Upper lobe of left lung (tissue), 6 donors: ENCODE measurements around the gene FAM13B. TPM values are rescaled to one million over a fixed set of nuclear protein-coding genes. Genes with fewer than 3 reads are reported as not detected.

ENCODE experiments used
- ATAC-seq, 2 donors: fragments of 200-7000 bp; cut with Tn5 transposase; one replicate each; pipeline ENCODE4 v1.9.1; 2022; ENCODE audit warnings: mild to moderate bottlenecking in 2 of 2, moderate library complexity in 2 of 2; ENCODE audit not compliant: low FRiP score in 2 of 2
- DNase-seq, 2 donors: peaks; one replicate each; pipeline ENCODE4 v3.0.0-alpha.2; 2019 to 2020
- H3K27ac ChIP-seq, 4 donors: fragments of 200-600 bp; sonication (generic); one replicate each; pipeline ENCODE4 v1.5.1; 2016 to 2019
- H3K27me3 ChIP-seq, 4 donors: fragments of 200-600 bp; sonication (generic); one replicate each; pipeline ENCODE4 v1.5.1; 2017 to 2019
- H3K36me3 ChIP-seq, 4 donors: fragments of 200-600 bp; sonication (generic); one replicate each; pipeline ENCODE4 v1.5.1; 2016 to 2019
- H3K4me1 ChIP-seq, 4 donors: fragments of 200-600 bp; sonication (generic); one replicate each; pipeline ENCODE4 v1.5.1; 2018 to 2019
- H3K4me3 ChIP-seq, 4 donors: fragments of 200-600 bp; sonication (generic); one replicate each; pipeline ENCODE4 v1.5.1; 2017 to 2019; ENCODE audit warnings: mild to moderate bottlenecking in 2 of 4, moderate library complexity in 1 of 4
- H3K9me3 ChIP-seq, 4 donors: fragments of 200-600 bp; sonication (generic); one replicate each; pipeline ENCODE4 v1.5.1; 2018 to 2019
- EP300 ChIP-seq, 4 donors: sonication (generic); formaldehyde crosslinking; IDR thresholded peaks; one replicate each; pipeline ENCODE4 v1.5.1; 2017; ENCODE audit warnings: antibody characterized with exemption in 4 of 4, control low read depth in 2 of 4
- POLR2A ChIP-seq, 4 donors: fragments of 450-650 bp; IDR thresholded peaks; one replicate each; pipeline ENCODE4 v1.5.1; 2016 to 2017; ENCODE audit warnings: antibody characterized with exemption in 4 of 4, mild to moderate bottlenecking in 2 of 4
- POLR2AphosphoS5 ChIP-seq, 2 donors: sonication (generic); formaldehyde crosslinking; IDR thresholded peaks; one replicate each; pipeline ENCODE4 v1.5.1; 2017; ENCODE audit warnings: antibody characterized with exemption in 2 of 2
- WGBS, 2 donors: methylation state at CpG; one replicate each; pipeline ENCODE4 v1.1.5; 2017 to 2018; 5-methylcytosine and 5-hydroxymethylcytosine counted together
- total RNA-seq, 6 donors: library from RNA; depleted of rRNA in 4 of 6; stranded (reverse); fragments of >200 nt in 4 of 6; gene quantifications; one replicate each; pipeline versions ENCODE4 v1.1.0 to v1.2.1, GENCODE V29; 2016 to 2021
- TF ChIP-seq, protein P1 (sequence below), 6 experiments: fragments of 450-650 bp in 4 of 6; fragments of 200-600 bp in 2 of 6; sonication (generic) in 2 of 6; IDR thresholded peaks; one replicate each; pipeline ENCODE4 v1.5.1; 2016 to 2019; ENCODE audit warnings: antibody characterized with exemption in 6 of 6
- donor health status: DM: no; HTN: no; CAD: no; lungs with moderate emphysema.
- donor health status: DM: no; HTN: yes; CAD: no; lungs with severe emphysema.

Gene FAM13B
- total RNA-seq, 6 donors from 2014 or later = 27.1 to 62.9 (median 40.7) TPM

DNA sequence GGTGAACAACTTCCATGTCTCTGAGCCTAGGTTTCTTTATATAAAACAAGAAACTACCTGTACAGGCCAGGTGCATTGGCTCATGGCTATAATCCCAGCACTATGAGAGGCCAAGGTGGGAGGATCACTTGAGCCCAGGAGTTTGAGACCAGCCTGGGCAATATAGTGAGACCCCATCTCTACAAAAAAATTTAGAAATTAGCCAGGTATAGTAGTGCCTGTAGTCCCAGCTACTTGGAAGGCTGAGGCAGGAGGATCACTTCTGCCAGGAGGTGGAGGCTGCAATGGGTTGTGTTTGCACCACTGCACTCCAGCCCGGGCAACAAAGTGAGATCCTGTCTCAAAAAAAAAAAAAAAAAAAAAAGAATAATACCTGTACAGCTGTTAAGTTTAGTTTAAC, 11.1 kb downstream of the FAM13B start:
- H3K27me3 ChIP-seq = no peaks in the 10 kb centered on the region
- ATAC-seq (no peak), DNase-seq (no peak)
- peaks cover 0 to 28% (median 9%) of the 10 kb centered on the region in 4 donors for H3K4me1 ChIP-seq
- no peaks in the 10 kb centered on the region for H3K9me3 ChIP-seq
- peaks cover 4 to 36% (median 15%) of the 10 kb centered on the region in 4 donors for H3K36me3 ChIP-seq
- no peak overlapping the region for H3K27ac ChIP-seq
- WGBS, 2 donors = 0% methylated on average over 1 of the region's 1 CpG
- TF ChIP-seq POLR2A (IDR thresholded peaks at IDR 0.05) = no peak
- TF ChIP-seq POLR2AphosphoS5 (IDR thresholded peaks at IDR 0.05) = no peak
- no peak overlapping the region for H3K4me3 ChIP-seq

DNA sequence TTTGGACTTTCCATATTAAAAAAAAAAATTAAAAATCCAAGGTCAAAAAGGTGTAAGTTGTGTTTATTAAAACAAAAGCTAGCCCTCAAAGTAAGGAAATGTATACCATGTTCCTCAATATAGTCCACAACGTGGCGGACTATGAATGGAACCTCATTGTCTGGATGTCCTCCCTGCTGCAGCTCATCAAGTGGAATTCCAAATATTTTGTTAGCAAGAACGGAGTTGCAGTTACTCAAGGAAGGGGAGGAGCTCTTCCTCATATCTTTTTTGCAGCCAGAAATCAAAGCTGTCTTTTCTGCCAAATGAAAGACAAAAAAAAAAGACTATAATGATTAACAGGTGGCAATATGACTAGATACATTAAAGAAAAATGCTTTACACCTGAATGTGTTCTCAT, 14.0 kb downstream of the FAM13B start:
- no peak overlapping the region for H3K4me3 ChIP-seq
- ATAC-seq = no peak
- no peaks in the 10 kb centered on the region for H3K9me3 ChIP-seq
- TF ChIP-seq EP300 (IDR thresholded peaks at IDR 0.05) (no peak), POLR2A (IDR thresholded peaks at IDR 0.05) (no peak), POLR2AphosphoS5 (IDR thresholded peaks at IDR 0.05) (no peak)
- TF ChIP-seq, protein P1, sequence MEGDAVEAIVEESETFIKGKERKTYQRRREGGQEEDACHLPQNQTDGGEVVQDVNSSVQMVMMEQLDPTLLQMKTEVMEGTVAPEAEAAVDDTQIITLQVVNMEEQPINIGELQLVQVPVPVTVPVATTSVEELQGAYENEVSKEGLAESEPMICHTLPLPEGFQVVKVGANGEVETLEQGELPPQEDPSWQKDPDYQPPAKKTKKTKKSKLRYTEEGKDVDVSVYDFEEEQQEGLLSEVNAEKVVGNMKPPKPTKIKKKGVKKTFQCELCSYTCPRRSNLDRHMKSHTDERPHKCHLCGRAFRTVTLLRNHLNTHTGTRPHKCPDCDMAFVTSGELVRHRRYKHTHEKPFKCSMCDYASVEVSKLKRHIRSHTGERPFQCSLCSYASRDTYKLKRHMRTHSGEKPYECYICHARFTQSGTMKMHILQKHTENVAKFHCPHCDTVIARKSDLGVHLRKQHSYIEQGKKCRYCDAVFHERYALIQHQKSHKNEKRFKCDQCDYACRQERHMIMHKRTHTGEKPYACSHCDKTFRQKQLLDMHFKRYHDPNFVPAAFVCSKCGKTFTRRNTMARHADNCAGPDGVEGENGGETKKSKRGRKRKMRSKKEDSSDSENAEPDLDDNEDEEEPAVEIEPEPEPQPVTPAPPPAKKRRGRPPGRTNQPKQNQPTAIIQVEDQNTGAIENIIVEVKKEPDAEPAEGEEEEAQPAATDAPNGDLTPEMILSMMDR (IDR thresholded peaks at IDR 0.05) = no peak
- peaks cover 0 to 23% (median 6%) of the 10 kb centered on the region in 4 donors for H3K4me1 ChIP-seq
- WGBS, 2 donors = 50 to 55% methylated on average over 3 of the region's 3 CpGs
- no peak overlapping the region for H3K27ac ChIP-seq
- H3K27me3 ChIP-seq = no peaks in the 10 kb centered on the region
- H3K36me3 ChIP-seq = peaks cover 4 to 54% (median 21%) of the 10 kb centered on the region in 4 donors
- no peak for DNase-seq

DNA sequence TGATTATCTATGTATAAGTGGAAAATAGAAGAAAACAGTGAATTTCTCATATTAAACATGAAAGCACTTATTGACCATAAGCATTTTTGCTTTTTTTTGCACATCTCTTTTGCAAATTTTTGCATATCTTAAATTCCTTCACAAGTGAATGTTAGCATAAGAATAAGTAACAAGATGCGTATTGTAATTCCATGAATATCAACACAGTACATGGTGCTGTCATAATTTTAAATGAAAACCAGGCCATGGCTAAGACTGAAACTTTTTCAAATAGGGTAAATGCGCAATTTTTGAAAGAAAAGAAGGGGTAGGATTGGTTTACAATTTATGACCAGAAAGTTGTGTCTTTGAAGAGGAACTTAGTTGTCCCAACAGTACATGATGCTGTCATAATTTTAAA, 17.0 kb downstream of the FAM13B start:
- Histone ChIP-seq H3K27me3 (no peaks in the 10 kb centered on the region), H3K27ac (no peak overlapping the region), H3K36me3 (peaks cover 4 to 65% (median 29%) of the 10 kb centered on the region in 4 donors), H3K4me3 (no peak overlapping the region), H3K9me3 (no peaks in the 10 kb centered on the region), H3K4me1 (peaks cover 0 to 9% (median 0%) of the 10 kb centered on the region in 4 donors)
- WGBS, 2 donors = 93 to 96% methylated on average over 2 of the region's 2 CpGs
- ATAC-seq (no peak), DNase-seq (no peak)
- TF ChIP-seq POLR2A (IDR thresholded peaks at IDR 0.05) = no peak
- no peak for TF ChIP-seq POLR2AphosphoS5 (IDR thresholded peaks at IDR 0.05)
- no peak for TF ChIP-seq EP300 (IDR thresholded peaks at IDR 0.05)
- TF ChIP-seq, protein P1 (IDR thresholded peaks at IDR 0.05) = no peak

DNA sequence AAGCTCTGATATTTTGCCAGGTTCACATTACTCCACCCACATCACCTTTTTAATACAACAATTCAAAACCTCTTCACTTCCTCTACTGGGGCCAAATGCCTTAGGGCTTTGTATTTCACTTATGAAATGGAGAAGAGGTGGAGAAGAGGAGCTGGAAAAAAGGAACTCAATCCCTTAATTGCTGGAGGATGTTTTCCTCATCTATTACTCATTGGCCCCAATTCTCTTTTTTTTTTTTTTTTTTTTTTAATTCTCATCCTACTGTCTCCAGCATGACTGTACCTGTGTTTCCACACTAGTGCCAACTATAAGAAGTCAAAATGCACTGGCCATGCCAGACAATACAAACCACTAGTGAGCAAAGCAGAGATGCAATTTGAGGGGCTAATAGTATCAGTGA, 20.9 kb downstream of the FAM13B start:
- Histone ChIP-seq H3K4me1 (no peaks in the 10 kb centered on the region), H3K27me3 (no peaks in the 10 kb centered on the region), H3K4me3 (no peak overlapping the region), H3K9me3 (no peaks in the 10 kb centered on the region), H3K36me3 (peaks cover 8 to 67% (median 38%) of the 10 kb centered on the region in 4 donors), H3K27ac (no peak overlapping the region)
- ATAC-seq (no peak), DNase-seq (no peak)
- TF ChIP-seq POLR2AphosphoS5 (IDR thresholded peaks at IDR 0.05) (no peak), EP300 (IDR thresholded peaks at IDR 0.05) (no peak), POLR2A (IDR thresholded peaks at IDR 0.05) (no peak)
- TF ChIP-seq, protein P1 (IDR thresholded peaks at IDR 0.05) = no peak

DNA sequence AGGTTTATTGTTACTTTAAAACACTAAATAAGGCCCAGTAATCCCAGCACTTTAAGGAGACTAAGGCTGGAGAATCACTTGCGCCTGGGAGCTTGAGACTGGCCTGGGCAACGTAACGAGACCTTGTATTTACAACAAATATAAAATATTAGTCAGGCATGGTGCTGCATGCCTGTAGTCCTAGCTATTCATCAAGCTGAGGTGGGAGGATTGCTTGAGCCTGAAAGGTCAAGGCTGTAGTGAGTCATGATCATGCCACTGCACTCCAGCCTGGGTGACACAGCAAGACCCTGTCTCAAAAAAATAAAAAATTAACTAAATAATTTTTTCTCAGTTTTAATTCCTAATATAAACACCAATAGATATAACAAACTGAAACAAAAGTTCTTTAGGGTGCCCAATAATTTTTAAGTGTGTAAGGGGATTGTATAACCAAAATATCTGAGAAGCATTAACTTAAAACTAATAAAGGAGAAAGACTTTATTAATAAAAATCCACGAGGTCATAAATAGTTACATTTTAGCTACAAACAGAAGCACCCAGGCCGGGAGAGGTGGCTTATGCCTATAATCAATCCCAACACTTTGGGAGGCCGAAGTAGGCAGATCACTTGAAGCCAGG, 32.7 kb downstream of the FAM13B start:
- ATAC-seq (no peak), DNase-seq (peak in 1 of 2 donors; percentile 31)
- 90 to 97% methylated on average over 6 of the region's 6 CpGs for WGBS, 2 donors
- Histone ChIP-seq H3K36me3 (peaks cover 0 to 33% (median 13%) of the 10 kb centered on the region in 4 donors), H3K9me3 (no peaks in the 10 kb centered on the region), H3K27me3 (no peaks in the 10 kb centered on the region), H3K4me3 (no peak overlapping the region), H3K27ac (no peak overlapping the region), H3K4me1 (peaks cover 0 to 10% (median 5%) of the 10 kb centered on the region in 4 donors)
- TF ChIP-seq POLR2AphosphoS5 (IDR thresholded peaks at IDR 0.05) (no peak), EP300 (IDR thresholded peaks at IDR 0.05) (no peak), POLR2A (IDR thresholded peaks at IDR 0.05) (no peak)
- TF ChIP-seq, protein P1 (IDR thresholded peaks at IDR 0.05) = no peak
